Cerebellar cortex (tissue), 1 donor: Measurements from ENCODE around the gene GTF2F1.
"Not testable (repeated sequence)": the region's sequence is repeated elsewhere in the genome, so short reads cannot be mapped to it uniquely, and the experiment has no call there.

Source experiments
- DNase-seq: peaks from one replicate; pipeline ENCODE4 v3.0.0-alpha.2; 2015; ENCODE audit warnings: low spot score

Gene GTF2F1

GRCh38 chr19:6417713-6418561 is 25.0 kb upstream of the GTF2F1 start:
- peak; percentile 80 for DNase-seq

GRCh38 chr19:6416658-6417405 is 23.9 kb upstream of the GTF2F1 start:
- no peak for DNase-seq

- DNase-seq, result no peak
Observed at GRCh38 chr19:6415591-6416190, 22.7 kb upstream of the GTF2F1 start.

- no peak for DNase-seq
Observed at GRCh38 chr19:6414793-6415590, 22.0 kb upstream of the GTF2F1 start.

- DNase-seq, result peak; percentile 38
Observed at GRCh38 chr19:6413721-6414643, 21.0 kb upstream of the GTF2F1 start.

- DNase-seq, result no peak
Observed at GRCh38 chr19:6413291-6413690, 20.3 kb upstream of the GTF2F1 start.

- DNase-seq, result peak; percentile 63
Observed at GRCh38 chr19:6412447-6413091, 19.6 kb upstream of the GTF2F1 start.

GRCh38 chr19:6412061-6412446 is 19.1 kb upstream of the GTF2F1 start:
- no peak for DNase-seq

- no peak for DNase-seq
Observed at GRCh38 chr19:6409346-6409745, 16.4 kb upstream of the GTF2F1 start.

- no peak for DNase-seq
Observed at GRCh38 chr19:6406401-6406800, 13.4 kb upstream of the GTF2F1 start.

GRCh38 chr19:6402837-6403608 is 10.1 kb upstream of the GTF2F1 start:
- DNase-seq, result peak; percentile 81

- DNase-seq, result no peak
Observed at GRCh38 chr19:6402058-6402457, 9.1 kb upstream of the GTF2F1 start.

- not testable (repeated sequence) for DNase-seq
Observed at GRCh38 chr19:6400062-6400944, 7.3 kb upstream of the GTF2F1 start.

GRCh38 chr19:6396305-6396704 is 3.3 kb upstream of the GTF2F1 start:
- DNase-seq, result no peak

GRCh38 chr19:6394831-6395230 is 1.9 kb upstream of the GTF2F1 start:
- DNase-seq, result no peak

GRCh38 chr19:6393983-6394412 is 1.0 kb upstream of the GTF2F1 start:
- no peak for DNase-seq

- DNase-seq, result no peak
Observed at GRCh38 chr19:6392221-6393073, 517 bp downstream of the GTF2F1 start.

- no peak for DNase-seq
Observed at GRCh38 chr19:6387372-6387771, 5.6 kb downstream of the GTF2F1 start.
